ENCODE data around the gene SHISA8. TPM values are rescaled to one million over a fixed set of nuclear protein-coding genes. Genes with fewer than 3 reads are reported as not detected.
A peak's percentile ranks its signal among the peaks of the same experiment; 100 is the strongest.

The SHISA8 gene
- total and polyA plus RNA-seq, 10 of the 15 experiments (the other 5 are each of a cell fraction or from before 2014, with no cell fraction given), result 0.06 to 10.1 (median 0.25) TPM

DNA sequence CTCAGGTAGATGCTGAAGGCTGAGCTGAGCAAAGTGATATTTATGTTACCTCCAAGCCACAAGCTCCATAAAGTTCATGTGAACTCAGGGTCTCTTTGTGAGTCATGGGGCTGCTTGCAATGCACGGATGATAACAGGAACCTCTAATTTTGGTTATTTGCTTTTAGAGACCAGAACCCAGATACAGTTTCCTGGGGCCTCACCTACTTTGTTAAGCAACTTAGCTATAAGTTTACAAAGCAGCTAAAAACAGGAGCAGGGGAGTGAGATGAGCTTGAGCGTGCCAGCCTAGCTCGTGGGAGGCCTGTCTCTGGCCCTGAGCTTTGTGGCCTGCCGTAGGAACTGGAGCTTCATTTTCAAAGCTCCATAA is 52.7 kb downstream of the SHISA8 start:
- no peak overlapping the region for H2AFZ ChIP-seq (ENCODE audit: control insufficient read depth, low read depth, low read length)
- TF ChIP-seq CEBPZ (IDR thresholded peaks at IDR 0.05; ENCODE audit: low read depth, low read length) (no peak), CHD2 (IDR thresholded peaks at IDR 0.05; ENCODE audit: borderline replicate concordance, low read depth, low read length) (peak; percentile 34; the same call in 1 of the 2 replicates), SIX5 (IDR thresholded peaks at IDR 0.05; ENCODE audit: low read depth, low read length, severe bottlenecking) (no peak), BCLAF1 (IDR thresholded peaks at IDR 0.05) (no peak), IKZF2 (IDR thresholded peaks at IDR 0.05) (no peak), HCFC1 (IDR thresholded peaks at IDR 0.05; ENCODE audit: low read length) (no peak), RFX5 (IDR thresholded peaks at IDR 0.05; ENCODE audit: low read depth, low read length) (0 out of 2 replicates have a peak, but pooled peaks have one; percentile 29), ATF7 (IDR thresholded peaks at IDR 0.05; ENCODE audit: low read depth) (peak; percentile 81), MTA3 (IDR thresholded peaks at IDR 0.05; ENCODE audit: borderline replicate concordance, low read length) (no peak; the same call in 1 of the 2 replicates), SREBF1 (IDR thresholded peaks at IDR 0.05; ENCODE audit: low read length) (no peak), MTA2 (IDR thresholded peaks at IDR 0.05; ENCODE audit: low read depth) (0 out of 2 replicates have a peak, but pooled peaks have one; percentile 10), BCL11A (IDR thresholded peaks at IDR 0.05; ENCODE audit: low read depth, low read length) (peak; percentile 47; the same call in 1 of the 2 replicates), DPF2 (IDR thresholded peaks at IDR 0.05) (no peak)
- TF ChIP-seq, protein P1, sequence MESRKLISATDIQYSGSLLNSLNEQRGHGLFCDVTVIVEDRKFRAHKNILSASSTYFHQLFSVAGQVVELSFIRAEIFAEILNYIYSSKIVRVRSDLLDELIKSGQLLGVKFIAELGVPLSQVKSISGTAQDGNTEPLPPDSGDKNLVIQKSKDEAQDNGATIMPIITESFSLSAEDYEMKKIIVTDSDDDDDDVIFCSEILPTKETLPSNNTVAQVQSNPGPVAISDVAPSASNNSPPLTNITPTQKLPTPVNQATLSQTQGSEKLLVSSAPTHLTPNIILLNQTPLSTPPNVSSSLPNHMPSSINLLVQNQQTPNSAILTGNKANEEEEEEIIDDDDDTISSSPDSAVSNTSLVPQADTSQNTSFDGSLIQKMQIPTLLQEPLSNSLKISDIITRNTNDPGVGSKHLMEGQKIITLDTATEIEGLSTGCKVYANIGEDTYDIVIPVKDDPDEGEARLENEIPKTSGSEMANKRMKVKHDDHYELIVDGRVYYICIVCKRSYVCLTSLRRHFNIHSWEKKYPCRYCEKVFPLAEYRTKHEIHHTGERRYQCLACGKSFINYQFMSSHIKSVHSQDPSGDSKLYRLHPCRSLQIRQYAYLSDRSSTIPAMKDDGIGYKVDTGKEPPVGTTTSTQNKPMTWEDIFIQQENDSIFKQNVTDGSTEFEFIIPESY (IDR thresholded peaks at IDR 0.05), result no peak
- TF ChIP-seq, protein P2, sequence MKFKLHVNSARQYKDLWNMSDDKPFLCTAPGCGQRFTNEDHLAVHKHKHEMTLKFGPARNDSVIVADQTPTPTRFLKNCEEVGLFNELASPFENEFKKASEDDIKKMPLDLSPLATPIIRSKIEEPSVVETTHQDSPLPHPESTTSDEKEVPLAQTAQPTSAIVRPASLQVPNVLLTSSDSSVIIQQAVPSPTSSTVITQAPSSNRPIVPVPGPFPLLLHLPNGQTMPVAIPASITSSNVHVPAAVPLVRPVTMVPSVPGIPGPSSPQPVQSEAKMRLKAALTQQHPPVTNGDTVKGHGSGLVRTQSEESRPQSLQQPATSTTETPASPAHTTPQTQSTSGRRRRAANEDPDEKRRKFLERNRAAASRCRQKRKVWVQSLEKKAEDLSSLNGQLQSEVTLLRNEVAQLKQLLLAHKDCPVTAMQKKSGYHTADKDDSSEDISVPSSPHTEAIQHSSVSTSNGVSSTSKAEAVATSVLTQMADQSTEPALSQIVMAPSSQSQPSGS (IDR thresholded peaks at IDR 0.05; ENCODE audit: low read length), result peak; percentile 73

More for the DNA sequence above, 52.7 kb downstream of the SHISA8 start:
- intact Hi-C loops (cut with micrococcal nuclease; ENCODE audit: unreplicated experiment), result loop anchor here (1.0 to 5.0 kb wide), 3 partner anchors 29 to 165 kb away; partner anchors contain the start of genes MEI1 and SREBF2
- DNase-seq (ENCODE audit: low read depth, low spot score) (peak; percentile 83), ATAC-seq (peak; percentile 67), FAIRE-seq (peak; percentile 61)
- BruUV-seq (replicated peaks), result no TSS peak
- CTCF ChIA-PET, result interaction anchor here (0.7 to 4.5 kb wide), 29 partner anchors 9 to 195 kb away, joined by 3 to 41 read pairs (median 5); partner anchors contain the start of genes CENPM, SHISA8, SMIM45 and SREBF2
- 2% methylated on average over 4 of the region's 4 CpGs for WGBS (ENCODE audit: insufficient coverage, insufficient replicate concordance, low lambda C conversion rate, missing lambda C conversion rate)
- in situ Hi-C loops (cut with MboI), result no loop called here
- peak overlapping the region; percentile 47; the same call in 1 of the 2 replicates for H3K4me3 ChIP-seq
- SMC1A ChIA-PET (ENCODE audit: uncharacterized antibody, unreplicated experiment), result interaction anchor here (0.9 to 3.8 kb wide), 41 partner anchors 9 to 583 kb away, joined by 3 to 49 read pairs (median 5); partner anchors contain the start of genes CCDC134, CENPM, SREBF2 and TNFRSF13C
- H3K4me2 ChIP-seq (ENCODE audit: control insufficient read depth, insufficient read depth), result peak overlapping the region; percentile 92
- H3K4me1 ChIP-seq (ENCODE audit: control insufficient read depth, insufficient read depth, low read length), result peaks cover 57% of the 10 kb centered on the region
- H3K79me2 ChIP-seq (ENCODE audit: control insufficient read depth, insufficient read depth, low read length), result peaks cover 78% of the 10 kb centered on the region
- POLR2A ChIA-PET, result interaction anchor here (0.8 to 11.8 kb wide), 26 partner anchors 9 to 228 kb away, joined by 3 to 135 read pairs (median 6); partner anchors contain the start of genes CCDC134, CENPM, NDUFA6 and SNU13
- RAD21 ChIA-PET (ENCODE audit: unreplicated experiment), result interaction anchor here (0.7 to 6.5 kb wide), 38 partner anchors 10 to 414 kb away, joined by 3 to 101 read pairs (median 5); partner anchors contain the start of genes CCDC134, CENPM, MEI1 and NAGA
- peak overlapping the region; percentile 97 for H3K27ac ChIP-seq (ENCODE audit: control insufficient read depth, insufficient read depth)
- no peaks in the 10 kb centered on the region; the same call in none of the 2 replicates for H4K20me1 ChIP-seq (ENCODE audit: control insufficient read depth, insufficient read depth)
- H3K36me3 ChIP-seq (ENCODE audit: control insufficient read depth in 2 of 2, insufficient read depth in 2 of 2, low read length in 1 of 2), result peaks cover 7 to 10% of the 10 kb centered on the region in 2 experiments
- no peaks in the 10 kb centered on the region for H3K9me3 ChIP-seq (replicated peaks; ENCODE audit: control insufficient read depth, insufficient read depth, low read length)
- H3K27me3 ChIP-seq (replicated peaks in 1 of 2; ENCODE audit: control insufficient read depth in 2 of 2, insufficient read depth in 2 of 2, low read length in 1 of 2), result no peaks in the 10 kb centered on the region
- H3K9ac ChIP-seq (ENCODE audit: control insufficient read depth, insufficient read depth, low read length), result peak overlapping the region; percentile 72
